ENCODE results near the gene PLCD3.

- TF ChIP-seq JUND (CRISPR knock-in tag; IDR thresholded peaks at IDR 0.05) (no peak), CTCF (CRISPR knock-in tag; IDR thresholded peaks at IDR 0.05) (no peak), MED8 (CRISPR knock-in tag; IDR thresholded peaks at IDR 0.05; ENCODE audit: insufficient replicate concordance) (no peak), PRDM10 (CRISPR knock-in tag; IDR thresholded peaks at IDR 0.05; ENCODE audit: low read depth) (no peak)
Measured at GRCh38 chr17:45125509-45125908, 6.8 kb downstream of the PLCD3 start.
